K562 (cell line): ENCODE data around the gene CCL13. TPM values are rescaled to one million over a fixed set of nuclear protein-coding genes. Genes with fewer than 3 reads are reported as not detected.

Source experiments
- EGR1 ChIP-seq: fragments of 450-650 bp; conservative IDR thresholded peaks from 2 replicates; pipeline ENCODE4 v1.6.1; 2017; ENCODE audit warnings: mild to moderate bottlenecking
- ESRRB ChIP-seq: fragments of 250-450 bp; sonication (Bioruptor Pico); IDR thresholded peaks from 2 replicates; pipeline ENCODE4 v1.5.0; 2020; ENCODE audit warnings: mild to moderate bottlenecking, moderate library complexity, borderline replicate concordance
- HES1 ChIP-seq: fragments of 450-650 bp; IDR thresholded peaks from 2 replicates; pipeline ENCODE4 v1.6.1; 2016; ENCODE audit warnings: low read depth, mild to moderate bottlenecking, moderate library complexity
- MBD1 ChIP-seq: fragments of 250-450 bp; sonication (Bioruptor Pico); IDR thresholded peaks from 2 replicates; pipeline ENCODE4 v1.8.0; 2022; ENCODE audit warnings: inconsistent platforms
- NBN ChIP-seq: fragments of 450-650 bp; IDR thresholded peaks from 2 replicates; pipeline ENCODE4 v1.6.1; 2016; ENCODE audit warnings: low read depth, mild to moderate bottlenecking
- NFRKB ChIP-seq: fragments of 450-650 bp; IDR thresholded peaks from 2 replicates; pipeline ENCODE4 v1.6.1; 2016; ENCODE audit warnings: low read depth
- SMAD3 ChIP-seq: fragments of 450-650 bp; formaldehyde crosslinking; conservative IDR thresholded peaks from 2 replicates; pipeline ENCODE4 v1.4.0; 2020; ENCODE audit warnings: mild to moderate bottlenecking
- SMARCA4 ChIP-seq: fragments of 450-650 bp; IDR thresholded peaks from 2 replicates; pipeline ENCODE4 v1.6.1; 2016
- SOX6 ChIP-seq: fragments of 450-650 bp; IDR thresholded peaks from 2 replicates; pipeline ENCODE4 v1.6.1; 2014; ENCODE audit warnings: mild to moderate bottlenecking
- SP1 ChIP-seq: sonication (generic); formaldehyde crosslinking; IDR thresholded peaks from 2 replicates; pipeline ENCODE4 v1.8.1; 2022; ENCODE audit warnings: mild to moderate bottlenecking, missing genetic modification reagents
- TCF3 ChIP-seq: sonication (generic); formaldehyde crosslinking; IDR thresholded peaks from 2 replicates; pipeline ENCODE4 v1.4.0; 2020; ENCODE audit warnings: mild to moderate bottlenecking, missing genetic modification reagents
- TEAD1 ChIP-seq, 2 experiments: fragments of 450-650 bp in 1 of 2; sonication (generic) in 1 of 2; formaldehyde crosslinking; IDR thresholded peaks; 2 replicates each; pipeline versions ENCODE4 v1.4.0 to v1.8.0; 2020 to 2022; ENCODE audit warnings: mild to moderate bottlenecking in 2 of 2, missing genetic modification reagents in 1 of 2
- TRIM25 ChIP-seq: fragments of 450-650 bp; IDR thresholded peaks from 2 replicates; pipeline ENCODE4 v1.7.0; 2016; ENCODE audit warnings: borderline replicate concordance
- TRIM28 ChIP-seq: fragments of 450-650 bp; IDR thresholded peaks from 2 replicates; pipeline ENCODE4 v1.6.1; 2017
- USF2 ChIP-seq: sonication (generic); formaldehyde crosslinking; IDR thresholded peaks from 2 replicates; pipeline ENCODE4 v1.5.0; 2020; ENCODE audit warnings: missing genetic modification reagents
- ZNF668 ChIP-seq: fragments of 250-450 bp; sonication (Bioruptor Pico); IDR thresholded peaks from 2 replicates; pipeline ENCODE4 v1.8.0; 2022; ENCODE audit warnings: mild to moderate bottlenecking, inconsistent platforms
- ZNF79 ChIP-seq: fragments of 250-450 bp; sonication (Bioruptor Pico); IDR thresholded peaks from 2 replicates; pipeline ENCODE4 v1.4.0; 2020; ENCODE audit warnings: low read depth, mild to moderate bottlenecking, moderate library complexity
- polyA plus RNA-seq, 8 experiments: library from polyadenylated mRNA; depleted of rRNA in 4 of 8; stranded (reverse) in 5 of 8; unstranded in 3 of 8; fragments of >200 nt; fragmentation: Nextera tagmentation in 2 of 8; fragmentation: Illumina TruSeq in 1 of 8; extraction: Ambion mirVana in 2 of 8; extraction: Trizol in 1 of 8; gene quantifications; 2 replicates each; pipeline versions ENCODE4 v1.2.1 to v1.2.3, GENCODE V29; 2011 to 2014; ENCODE audit warnings: inconsistent platforms in 1 of 8, missing spikeins in 1 of 8
- total RNA-seq, 7 experiments: library from RNA; depleted of rRNA in 6 of 7; stranded (reverse); fragments of >200 nt in 6 of 7; fragmentation: Illumina TruSeq in 2 of 7; extraction: Trizol in 2 of 7; gene quantifications; 2 replicates each; pipeline versions ENCODE4 v1.2.1 to v1.2.3, GENCODE V29; 2011 to 2021; ENCODE audit warnings: low replicate concordance in 1 of 7
- TF ChIP-seq, protein P1 (sequence below): fragments of 450-650 bp; formaldehyde crosslinking; IDR thresholded peaks from 2 replicates; pipeline ENCODE4 v1.4.0; 2022; ENCODE audit warnings: missing genetic modification characterization
- TF ChIP-seq, protein P2 (sequence below): sonication (generic); formaldehyde crosslinking; IDR thresholded peaks from 2 replicates; pipeline ENCODE4 v1.8.1; 2023; ENCODE audit warnings: missing genetic modification reagents, mild to moderate bottlenecking, borderline replicate concordance

The CCL13 gene
- total and polyA plus RNA-seq, 9 of the 15 experiments (the other 6 are each of a cell fraction or from before 2014, with no cell fraction given), result not detected

- TF ChIP-seq TRIM25 (no peak), SMARCA4 (peak; percentile 55; the same call in 1 of the 2 replicates), SP1 (CRISPR knock-in tag) (no peak), MBD1 (no peak), EGR1 (no peak), HES1 (no peak), NFRKB (no peak), ESRRB (CRISPR knock-in tag) (no peak), SMAD3 (CRISPR knock-in tag) (no peak), ZNF668 (CRISPR knock-in tag) (no peak), SOX6 (no peak), TRIM28 (no peak), ZNF79 (CRISPR knock-in tag) (peak; percentile 77), NBN (no peak), TEAD1 (CRISPR knock-in tag; IDR thresholded peaks at IDR 0.05) (peak in 1 of 2 experiments; percentile 25; a peak in 1 of 4 replicates), TCF3 (CRISPR knock-in tag) (no peak), USF2 (no peak)
- TF ChIP-seq, protein P1, sequence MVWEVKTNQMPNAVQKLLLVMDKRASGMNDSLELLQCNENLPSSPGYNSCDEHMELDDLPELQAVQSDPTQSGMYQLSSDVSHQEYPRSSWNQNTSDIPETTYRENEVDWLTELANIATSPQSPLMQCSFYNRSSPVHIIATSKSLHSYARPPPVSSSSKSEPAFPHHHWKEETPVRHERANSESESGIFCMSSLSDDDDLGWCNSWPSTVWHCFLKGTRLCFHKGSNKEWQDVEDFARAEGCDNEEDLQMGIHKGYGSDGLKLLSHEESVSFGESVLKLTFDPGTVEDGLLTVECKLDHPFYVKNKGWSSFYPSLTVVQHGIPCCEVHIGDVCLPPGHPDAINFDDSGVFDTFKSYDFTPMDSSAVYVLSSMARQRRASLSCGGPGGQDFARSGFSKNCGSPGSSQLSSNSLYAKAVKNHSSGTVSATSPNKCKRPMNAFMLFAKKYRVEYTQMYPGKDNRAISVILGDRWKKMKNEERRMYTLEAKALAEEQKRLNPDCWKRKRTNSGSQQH (CRISPR knock-in tag), result no peak
- TF ChIP-seq, protein P2, sequence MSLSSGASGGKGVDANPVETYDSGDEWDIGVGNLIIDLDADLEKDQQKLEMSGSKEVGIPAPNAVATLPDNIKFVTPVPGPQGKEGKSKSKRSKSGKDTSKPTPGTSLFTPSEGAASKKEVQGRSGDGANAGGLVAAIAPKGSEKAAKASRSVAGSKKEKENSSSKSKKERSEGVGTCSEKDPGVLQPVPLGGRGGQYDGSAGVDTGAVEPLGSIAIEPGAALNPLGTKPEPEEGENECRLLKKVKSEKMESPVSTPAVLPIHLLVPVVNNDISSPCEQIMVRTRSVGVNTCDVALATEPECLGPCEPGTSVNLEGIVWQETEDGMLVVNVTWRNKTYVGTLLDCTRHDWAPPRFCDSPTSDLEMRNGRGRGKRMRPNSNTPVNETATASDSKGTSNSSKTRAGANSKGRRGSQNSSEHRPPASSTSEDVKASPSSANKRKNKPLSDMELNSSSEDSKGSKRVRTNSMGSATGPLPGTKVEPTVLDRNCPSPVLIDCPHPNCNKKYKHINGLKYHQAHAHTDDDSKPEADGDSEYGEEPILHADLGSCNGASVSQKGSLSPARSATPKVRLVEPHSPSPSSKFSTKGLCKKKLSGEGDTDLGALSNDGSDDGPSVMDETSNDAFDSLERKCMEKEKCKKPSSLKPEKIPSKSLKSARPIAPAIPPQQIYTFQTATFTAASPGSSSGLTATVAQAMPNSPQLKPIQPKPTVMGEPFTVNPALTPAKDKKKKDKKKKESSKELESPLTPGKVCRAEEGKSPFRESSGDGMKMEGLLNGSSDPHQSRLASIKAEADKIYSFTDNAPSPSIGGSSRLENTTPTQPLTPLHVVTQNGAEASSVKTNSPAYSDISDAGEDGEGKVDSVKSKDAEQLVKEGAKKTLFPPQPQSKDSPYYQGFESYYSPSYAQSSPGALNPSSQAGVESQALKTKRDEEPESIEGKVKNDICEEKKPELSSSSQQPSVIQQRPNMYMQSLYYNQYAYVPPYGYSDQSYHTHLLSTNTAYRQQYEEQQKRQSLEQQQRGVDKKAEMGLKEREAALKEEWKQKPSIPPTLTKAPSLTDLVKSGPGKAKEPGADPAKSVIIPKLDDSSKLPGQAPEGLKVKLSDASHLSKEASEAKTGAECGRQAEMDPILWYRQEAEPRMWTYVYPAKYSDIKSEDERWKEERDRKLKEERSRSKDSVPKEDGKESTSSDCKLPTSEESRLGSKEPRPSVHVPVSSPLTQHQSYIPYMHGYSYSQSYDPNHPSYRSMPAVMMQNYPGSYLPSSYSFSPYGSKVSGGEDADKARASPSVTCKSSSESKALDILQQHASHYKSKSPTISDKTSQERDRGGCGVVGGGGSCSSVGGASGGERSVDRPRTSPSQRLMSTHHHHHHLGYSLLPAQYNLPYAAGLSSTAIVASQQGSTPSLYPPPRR (CRISPR knock-in tag), result no peak
These were observed 9.2 kb upstream of the CCL13 start (continued) for GRCh38 chr17:34347063-34347462.
